Activated CD8-positive, alpha-beta memory T cell treated with anti-CD3 and anti-CD28 coated beads, Interleukin-2, amount 50 U/mL, for 24 hours (primary cell): ENCODE data around the gene TMEM52B.
A peak's percentile ranks its signal among the peaks of the same experiment; 100 is the strongest.
"Not testable (repeated sequence)": the region's sequence is repeated elsewhere in the genome, so short reads cannot be mapped to it uniquely, and the experiment has no call there.

Experiments
- DNase-seq: peaks from one replicate; pipeline ENCODE4 v3.0.0-alpha.2; 2020; ENCODE audit errors: extremely low read depth

Gene TMEM52B

DNA sequence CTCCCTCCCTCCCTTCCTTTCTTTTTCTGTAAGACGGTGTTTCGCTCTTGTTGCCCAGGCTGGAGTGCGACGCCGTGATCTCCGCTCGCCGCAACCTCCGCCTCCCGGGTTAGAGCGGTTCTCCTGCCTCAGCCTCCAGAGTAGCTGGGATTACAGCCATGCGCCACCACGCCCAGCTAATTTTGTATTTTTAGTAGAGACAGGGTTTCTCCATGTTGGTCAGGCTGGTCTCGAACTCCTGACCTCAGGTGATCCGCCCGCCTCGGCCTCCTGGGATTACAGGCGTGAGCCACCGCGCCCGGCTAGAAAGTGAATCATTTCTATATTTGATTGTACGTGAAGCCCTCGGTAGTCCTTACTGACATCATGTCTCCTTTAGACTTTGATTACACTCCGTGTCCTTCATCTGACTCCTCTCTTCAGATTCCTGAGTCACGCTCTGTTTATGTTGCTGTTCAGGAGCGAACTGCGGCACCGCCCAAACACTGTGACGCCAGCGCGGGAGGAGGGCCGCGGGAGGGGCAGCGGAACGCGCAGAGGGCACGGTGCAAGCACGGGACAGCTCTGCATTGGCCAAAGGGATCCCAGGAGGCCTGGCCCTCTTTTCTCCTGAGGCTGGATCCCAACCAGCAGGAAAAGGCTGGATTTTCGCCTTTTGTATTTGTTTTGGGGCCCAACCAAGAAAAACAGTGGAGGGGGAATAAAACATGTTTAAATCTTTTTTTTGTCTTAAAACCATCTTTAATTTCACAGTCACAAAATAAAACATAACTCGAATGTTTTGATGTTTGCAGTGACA is 33.3 kb downstream of the TMEM52B start:
- DNase-seq = peak; percentile 74

GRCh38 chr12:10212739-10213131 is 33.9 kb downstream of the TMEM52B start, which contains the start of gene GABARAPL1:
TSS of gene GABARAPL1 (plus strand) at chr12:10212877. CDS start at chr12:10213130, 253 bp downstream.
- DNase-seq = no peak

DNA sequence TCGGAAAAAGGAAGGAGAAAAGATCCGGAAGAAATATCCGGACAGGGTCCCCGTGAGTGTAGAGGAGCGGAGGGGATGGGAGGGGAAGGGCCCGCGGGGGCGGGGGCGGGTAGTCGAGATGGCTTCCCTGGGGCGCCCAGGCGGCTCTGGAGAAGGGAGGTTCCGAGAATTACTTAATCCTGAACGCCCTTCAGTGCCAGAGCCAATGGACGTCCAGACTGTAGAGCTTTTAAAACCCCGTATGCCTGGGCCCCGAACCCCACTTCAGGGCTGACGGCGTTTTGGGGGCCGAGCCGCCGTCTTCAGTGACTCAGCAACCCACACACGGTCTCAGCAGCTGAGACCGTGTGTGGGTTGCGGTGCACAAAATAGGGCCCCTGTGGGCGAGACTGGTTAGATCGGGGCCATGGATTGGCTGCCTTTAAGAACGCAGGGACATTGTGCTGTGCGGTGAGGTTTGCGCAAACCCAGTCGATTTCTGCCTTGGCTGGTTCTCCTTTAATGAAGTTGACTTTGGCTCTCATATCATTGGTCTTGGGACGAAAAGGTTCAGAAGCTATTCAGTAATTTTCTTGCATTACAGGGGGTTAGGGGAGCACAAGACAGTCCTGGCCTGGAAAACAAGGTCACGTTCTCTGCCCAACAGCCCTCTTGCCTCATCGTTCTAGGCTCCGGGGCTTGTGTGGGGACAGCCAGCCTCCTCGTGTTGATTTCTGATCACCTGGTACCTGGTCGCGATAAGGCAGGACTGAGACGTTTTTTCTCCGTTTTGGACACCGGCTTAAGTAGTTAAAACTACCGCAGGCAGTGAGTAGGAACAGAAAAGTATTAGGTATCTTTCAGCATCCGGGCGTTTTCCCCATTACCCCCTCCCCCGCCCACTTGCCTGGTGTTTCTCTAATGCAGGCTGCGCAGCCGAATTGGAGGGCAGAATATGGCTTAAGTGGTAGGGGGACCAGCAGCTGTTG is 34.6 kb downstream of the TMEM52B start:
- DNase-seq = peak; percentile 70

GRCh38 chr12:10214136-10214894 is 35.5 kb downstream of the TMEM52B start:
- no peak for DNase-seq

GRCh38 chr12:10214895-10215267 is 36.0 kb downstream of the TMEM52B start:
- no peak for DNase-seq

DNA sequence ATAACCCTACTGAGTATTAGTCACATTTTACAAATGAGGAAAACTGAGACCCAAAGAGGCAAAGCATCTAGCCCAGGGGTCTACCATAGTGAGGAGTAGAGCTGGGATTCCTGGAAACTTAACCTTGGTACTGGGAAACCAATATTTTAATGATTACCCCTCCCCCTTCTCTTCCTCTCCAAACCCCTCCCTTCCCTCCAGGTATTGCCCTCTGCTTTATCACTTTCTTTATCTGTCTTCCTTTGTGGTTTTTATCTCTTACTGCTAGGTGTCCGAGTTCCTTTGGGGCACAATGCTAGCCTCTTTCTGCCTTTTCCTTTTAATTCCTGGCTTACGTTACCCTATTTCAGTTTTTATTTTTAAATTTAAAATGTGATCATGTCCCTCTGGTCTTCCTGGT is 36.6 kb downstream of the TMEM52B start:
- DNase-seq = no peak

DNA sequence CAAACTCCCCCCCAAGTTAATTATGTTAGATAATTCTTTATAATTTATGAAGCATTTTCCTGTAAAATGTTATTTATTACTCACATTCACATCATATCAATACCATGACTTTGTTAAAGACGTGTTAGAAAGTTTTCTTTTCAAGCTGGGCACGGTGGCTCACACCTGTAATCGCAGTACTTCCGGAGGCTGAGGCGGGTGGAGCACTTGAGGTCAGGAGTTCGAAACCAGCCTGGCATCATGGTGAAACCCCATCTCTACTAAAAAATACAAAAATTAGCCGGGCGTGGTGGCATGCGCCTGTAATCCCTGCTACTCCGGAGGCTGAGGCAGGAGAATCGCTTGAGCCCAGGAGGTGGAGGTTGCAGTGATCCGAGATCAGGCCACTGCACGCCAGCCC is 37.1 kb downstream of the TMEM52B start:
- not testable (repeated sequence) for DNase-seq

DNA sequence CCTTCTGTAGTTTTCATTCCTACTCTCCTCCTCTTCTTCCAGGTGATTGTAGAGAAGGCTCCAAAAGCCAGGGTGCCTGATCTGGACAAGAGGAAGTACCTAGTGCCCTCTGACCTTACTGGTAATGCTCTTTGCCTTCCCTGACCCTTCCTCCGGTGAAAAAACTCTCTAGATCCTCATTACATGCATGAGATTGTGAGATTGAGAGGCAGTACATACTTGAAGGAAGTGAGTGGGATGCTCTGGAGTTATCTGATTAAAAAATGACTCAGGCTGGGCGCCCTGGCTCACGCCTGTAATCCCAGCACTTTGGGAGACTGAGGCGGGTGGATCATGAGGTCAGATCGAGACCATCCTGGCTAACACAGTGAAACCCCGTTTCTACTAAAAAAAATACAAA is 39.2 kb downstream of the TMEM52B start:
- DNase-seq = no peak

GRCh38 chr12:10220398-10221077 is 41.7 kb downstream of the TMEM52B start:
- DNase-seq = no peak

DNA sequence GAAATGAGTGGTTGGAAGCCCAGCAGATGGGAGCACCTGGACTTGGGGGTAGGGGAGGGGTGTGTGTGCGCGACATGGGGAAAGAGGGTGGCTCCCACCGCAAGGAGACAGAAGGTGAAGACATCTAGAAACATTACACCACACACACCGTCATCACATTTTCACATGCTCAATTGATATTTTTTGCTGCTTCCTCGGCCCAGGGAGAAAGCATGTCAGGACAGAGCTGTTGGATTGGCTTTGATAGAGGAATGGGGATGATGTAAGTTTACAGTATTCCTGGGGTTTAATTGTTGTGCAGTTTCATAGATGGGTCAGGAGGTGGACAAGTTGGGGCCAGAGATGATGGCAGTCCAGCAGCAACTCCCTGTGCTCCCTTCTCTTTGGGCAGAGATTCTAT is 43.0 kb downstream of the TMEM52B start:
- DNase-seq = no peak

DNA sequence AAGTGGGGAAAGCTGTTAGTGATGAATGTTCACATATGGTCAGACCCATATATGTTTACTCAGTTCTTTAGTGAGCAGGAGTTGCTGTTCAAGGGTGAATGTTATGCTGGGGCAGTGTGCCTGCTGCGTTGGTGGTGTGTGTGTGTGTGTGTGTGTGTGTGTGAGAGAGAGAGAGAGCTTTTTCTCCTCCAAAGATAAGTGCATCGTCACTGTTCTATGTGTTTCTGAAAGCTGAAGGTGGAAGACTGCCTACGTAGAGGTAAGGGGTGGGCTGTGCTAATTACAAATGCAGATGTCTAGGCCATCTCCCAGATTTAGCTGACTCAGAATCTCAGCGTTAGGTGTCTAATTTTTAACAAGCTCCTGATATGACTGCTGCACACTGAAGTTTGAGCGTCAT is 44.4 kb downstream of the TMEM52B start:
- no peak for DNase-seq

DNA sequence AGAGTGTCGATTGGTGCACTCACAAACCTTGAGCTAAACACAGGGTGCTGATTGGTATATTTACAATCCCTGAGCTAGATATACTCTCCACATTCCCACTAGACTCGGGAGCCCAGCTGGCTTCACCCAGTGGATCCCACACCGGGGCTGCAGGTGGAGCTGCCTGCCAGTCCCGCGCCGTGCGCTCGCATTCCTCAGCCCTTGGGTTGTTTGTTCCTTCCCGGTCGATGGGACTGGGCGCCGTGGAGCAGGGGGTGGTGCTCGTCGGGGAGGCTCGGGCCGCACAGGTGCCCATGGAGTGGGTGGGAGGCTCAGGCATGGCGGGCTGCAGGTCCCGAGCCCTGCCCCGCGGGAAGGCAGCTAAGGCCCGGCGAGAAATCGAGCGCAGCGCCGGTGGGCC is 46.6 kb downstream of the TMEM52B start:
- not testable (repeated sequence) for DNase-seq

DNA sequence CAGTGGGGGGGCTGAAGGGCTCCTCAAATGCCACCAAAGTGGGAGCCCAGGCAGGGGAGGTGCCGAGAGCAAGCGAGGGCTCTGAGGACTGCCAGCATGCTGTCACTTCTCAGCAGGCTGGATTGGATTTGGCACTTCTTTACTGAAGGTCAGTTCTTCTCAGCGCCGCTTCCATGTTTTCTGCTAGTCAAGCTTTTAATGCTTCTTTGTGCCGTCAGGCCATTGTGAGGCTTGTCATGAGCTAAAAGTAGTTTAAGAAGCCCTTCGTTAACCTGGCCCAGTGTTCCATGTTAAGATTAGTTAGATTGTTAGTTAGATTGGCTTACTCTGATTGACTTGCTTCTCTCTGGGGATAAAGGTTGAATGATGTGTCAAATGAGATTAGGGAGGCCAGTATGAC is 47.3 kb downstream of the TMEM52B start:
- DNase-seq = no peak

GRCh38 chr12:10226731-10227130 is 47.9 kb downstream of the TMEM52B start:
- DNase-seq = no peak

GRCh38 chr12:10227648-10228047 is 48.8 kb downstream of the TMEM52B start:
- no peak for DNase-seq

DNA sequence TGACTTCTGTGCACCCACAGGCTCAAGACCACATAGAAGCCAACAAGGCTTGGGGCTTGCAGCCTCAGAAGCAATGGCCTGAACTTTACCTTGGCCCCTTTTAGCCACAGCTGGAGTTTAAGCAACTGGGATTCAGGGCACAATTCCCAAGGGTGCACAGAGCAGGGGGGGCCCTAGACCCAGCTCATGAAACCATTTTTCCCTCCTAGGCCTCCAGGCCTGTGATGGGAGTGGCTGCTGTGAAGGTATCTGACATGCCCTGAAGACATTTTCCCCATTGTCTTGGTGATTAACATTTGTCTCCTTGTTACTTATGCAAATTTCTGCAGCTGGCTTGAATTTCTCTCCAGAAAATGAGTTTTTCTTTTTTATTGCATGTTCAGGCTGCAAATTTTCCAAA is 55.7 kb downstream of the TMEM52B start:
- DNase-seq = no peak

DNA sequence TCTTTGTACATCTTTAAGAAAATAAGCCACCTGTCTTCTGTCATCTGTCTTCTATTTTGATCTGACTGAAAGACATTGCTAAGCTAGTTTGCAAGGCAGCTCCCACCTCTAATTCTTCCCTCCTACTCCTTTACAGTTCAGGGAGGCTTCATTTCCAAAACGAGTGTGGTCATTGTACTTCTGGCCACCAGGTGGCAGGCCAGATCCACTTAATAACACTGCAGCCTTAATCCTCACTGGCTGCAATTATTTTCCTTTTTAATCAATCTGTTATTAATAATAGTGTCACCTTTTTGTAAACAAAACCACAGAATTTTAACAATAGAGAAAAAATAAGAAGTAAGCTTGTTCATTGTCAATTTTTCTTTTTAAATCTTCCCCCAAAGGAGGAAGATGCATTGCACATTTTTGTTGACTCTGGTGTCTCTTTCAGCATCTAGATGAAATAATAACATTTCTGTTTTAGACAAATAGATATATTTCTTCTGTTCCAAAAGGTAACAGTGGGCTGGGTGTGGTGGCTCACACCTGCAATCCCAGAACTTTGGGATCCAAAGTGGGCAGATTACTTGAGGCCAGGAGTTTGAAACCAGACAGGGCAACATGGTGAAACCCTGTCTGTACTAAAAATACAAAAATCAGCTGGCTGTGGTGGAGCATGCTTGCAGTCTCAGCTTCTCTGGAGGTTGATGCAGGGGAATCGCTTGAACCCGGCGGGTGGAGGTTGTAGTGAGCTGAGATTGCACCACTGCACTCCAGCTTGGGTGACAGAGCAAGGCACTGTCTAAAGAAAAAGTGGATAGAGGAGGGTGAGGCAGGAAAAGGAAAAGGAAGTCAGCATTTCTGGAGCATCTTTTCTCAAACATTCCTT is 57.2 kb downstream of the TMEM52B start:
- DNase-seq = no peak

GRCh38 chr12:10236720-10237119 is 57.9 kb downstream of the TMEM52B start:
- no peak for DNase-seq

DNA sequence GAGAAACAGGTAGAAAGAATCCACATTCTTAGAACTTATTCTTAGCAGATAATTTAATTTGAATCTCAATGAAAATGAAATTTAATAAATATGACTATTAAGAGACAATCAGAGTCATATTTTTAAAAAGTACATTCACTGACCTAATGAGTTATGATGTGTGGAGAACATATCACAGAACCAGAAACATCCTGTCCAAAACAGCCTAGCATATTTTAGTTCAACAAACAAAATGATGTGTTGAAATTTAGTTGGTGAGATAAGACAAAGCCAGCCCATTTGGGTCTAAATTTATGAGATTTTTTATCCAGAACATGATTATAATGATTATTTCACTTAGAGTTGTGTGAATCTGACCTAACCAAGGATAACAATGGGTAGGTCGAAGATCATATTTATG is 59.7 kb downstream of the TMEM52B start:
- DNase-seq = no peak

DNA sequence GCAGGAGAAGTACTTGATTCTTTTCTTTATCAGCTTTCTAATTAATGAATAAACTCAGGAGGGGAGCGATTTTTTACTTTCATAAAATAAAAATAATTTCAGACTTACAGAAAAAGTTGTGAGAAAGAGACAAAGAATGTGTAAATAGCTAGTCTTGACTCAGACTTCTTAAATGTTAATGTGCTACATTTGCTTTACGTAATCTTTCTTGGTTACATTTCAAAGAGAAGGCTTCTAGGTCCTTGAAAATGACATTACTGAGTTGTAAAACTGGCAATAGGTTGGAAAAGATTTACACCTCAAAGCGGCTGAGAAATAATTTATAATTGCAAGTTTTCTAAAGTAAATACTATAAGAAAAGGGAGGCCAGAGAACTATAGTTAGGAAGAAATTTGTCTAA is 62.5 kb downstream of the TMEM52B start:
- DNase-seq = no peak
